ENCODE measurements around the gene SIGMAR1. TPM values are rescaled to one million over a fixed set of nuclear protein-coding genes. Genes with fewer than 3 reads are reported as not detected.
"Not testable (repeated sequence)": the region's sequence is repeated elsewhere in the genome, so short reads cannot be mapped to it uniquely, and the experiment has no call there.

Gene SIGMAR1
- total RNA-seq, 4 donors from 2014 or later: 63.5 to 138 (median 111) TPM

DNA sequence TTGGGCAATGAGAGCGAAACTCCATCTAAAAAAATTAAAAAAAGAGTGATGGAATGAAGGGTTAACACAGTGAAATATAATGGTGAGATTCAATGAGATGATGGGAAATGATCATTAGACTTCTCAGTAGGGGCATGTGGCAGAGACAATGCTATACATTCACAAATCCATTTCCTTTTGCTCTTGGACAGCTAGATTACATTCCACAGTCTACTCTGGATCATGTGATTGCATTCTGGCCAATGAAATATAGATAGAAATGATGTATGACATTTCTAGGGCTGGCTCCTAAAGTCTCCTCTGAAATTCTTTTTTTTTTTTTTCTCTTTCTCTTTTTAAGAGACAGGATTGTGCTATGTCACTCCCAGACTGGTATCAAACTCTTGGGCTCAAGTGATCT is 5.1 kb upstream of the SIGMAR1 start:
- TF ChIP-seq, protein P1, sequence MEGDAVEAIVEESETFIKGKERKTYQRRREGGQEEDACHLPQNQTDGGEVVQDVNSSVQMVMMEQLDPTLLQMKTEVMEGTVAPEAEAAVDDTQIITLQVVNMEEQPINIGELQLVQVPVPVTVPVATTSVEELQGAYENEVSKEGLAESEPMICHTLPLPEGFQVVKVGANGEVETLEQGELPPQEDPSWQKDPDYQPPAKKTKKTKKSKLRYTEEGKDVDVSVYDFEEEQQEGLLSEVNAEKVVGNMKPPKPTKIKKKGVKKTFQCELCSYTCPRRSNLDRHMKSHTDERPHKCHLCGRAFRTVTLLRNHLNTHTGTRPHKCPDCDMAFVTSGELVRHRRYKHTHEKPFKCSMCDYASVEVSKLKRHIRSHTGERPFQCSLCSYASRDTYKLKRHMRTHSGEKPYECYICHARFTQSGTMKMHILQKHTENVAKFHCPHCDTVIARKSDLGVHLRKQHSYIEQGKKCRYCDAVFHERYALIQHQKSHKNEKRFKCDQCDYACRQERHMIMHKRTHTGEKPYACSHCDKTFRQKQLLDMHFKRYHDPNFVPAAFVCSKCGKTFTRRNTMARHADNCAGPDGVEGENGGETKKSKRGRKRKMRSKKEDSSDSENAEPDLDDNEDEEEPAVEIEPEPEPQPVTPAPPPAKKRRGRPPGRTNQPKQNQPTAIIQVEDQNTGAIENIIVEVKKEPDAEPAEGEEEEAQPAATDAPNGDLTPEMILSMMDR (IDR thresholded peaks at IDR 0.05): no peak
- no peak for TF ChIP-seq POLR2A (IDR thresholded peaks at IDR 0.05)
- H3K4me1 ChIP-seq: peaks cover 0 to 20% (median 8%) of the 10 kb centered on the region in 4 donors
- H3K9me3 ChIP-seq: no peaks in the 10 kb centered on the region
- no peaks in the 10 kb centered on the region for H3K27me3 ChIP-seq
- no peak overlapping the region for H3K27ac ChIP-seq
- DNase-seq: no peak
- no peak overlapping the region for H3K4me3 ChIP-seq
- H3K36me3 ChIP-seq: no peaks in the 10 kb centered on the region

DNA sequence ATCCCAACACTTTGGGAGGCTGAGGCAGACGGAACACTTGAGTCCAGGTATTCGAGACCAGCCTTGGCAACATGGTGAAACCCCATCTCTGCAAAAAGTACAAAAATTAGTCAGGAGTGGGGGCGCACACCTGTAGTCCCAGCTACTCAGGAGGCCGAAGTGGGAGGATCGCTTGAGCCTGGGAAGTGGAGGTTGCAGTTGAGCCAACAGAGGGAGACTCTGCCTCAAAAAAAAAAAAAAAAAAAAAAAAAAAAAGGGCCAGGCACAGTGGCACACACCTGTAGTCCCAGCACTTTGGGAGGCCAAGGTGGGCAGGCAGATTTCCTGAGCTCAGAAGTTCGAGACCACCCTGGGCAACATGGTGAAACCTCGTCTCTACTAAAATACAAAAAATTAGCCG is 1.7 kb upstream of the SIGMAR1 start:
- not testable (repeated sequence) for H3K27ac ChIP-seq, H3K27me3 ChIP-seq, H3K4me3 ChIP-seq, H3K9me3 ChIP-seq, DNase-seq, H3K36me3 ChIP-seq
- peaks cover 0 to 26% (median 10%) of the 10 kb centered on the region in 4 donors for H3K4me1 ChIP-seq

DNA sequence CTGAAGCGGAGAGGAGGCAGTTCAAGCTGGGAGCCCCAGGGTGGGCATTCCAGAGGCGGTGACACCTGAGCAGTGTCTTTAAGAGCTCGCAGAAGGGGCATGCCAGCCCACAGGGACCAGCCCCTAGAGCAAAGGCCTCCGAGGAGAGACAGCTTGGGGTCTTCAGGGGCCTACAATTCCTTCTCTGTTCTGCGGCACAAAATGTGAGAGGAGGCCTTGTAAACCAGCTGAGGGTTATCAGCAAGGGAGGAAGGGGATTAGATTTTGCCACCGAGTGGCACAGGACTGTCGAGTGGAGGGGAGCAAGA is 505 bp upstream of the SIGMAR1 start:
- Histone ChIP-seq H3K36me3 (peaks cover 0 to 10% (median 0%) of the 10 kb centered on the region in 3 donors), H3K4me1 (peaks cover 0 to 26% (median 10%) of the 10 kb centered on the region in 4 donors), H3K9me3 (no peaks in the 10 kb centered on the region), H3K27ac (peak overlapping the region; percentile 73 to 86 (median 82)), H3K4me3 (peak overlapping the region; percentile 69 to 79 (median 74)), H3K27me3 (no peaks in the 10 kb centered on the region)
- TF ChIP-seq POLR2A (IDR thresholded peaks at IDR 0.05): no peak
- TF ChIP-seq, protein P1 (IDR thresholded peaks at IDR 0.05): no peak
- no peak for DNase-seq

DNA sequence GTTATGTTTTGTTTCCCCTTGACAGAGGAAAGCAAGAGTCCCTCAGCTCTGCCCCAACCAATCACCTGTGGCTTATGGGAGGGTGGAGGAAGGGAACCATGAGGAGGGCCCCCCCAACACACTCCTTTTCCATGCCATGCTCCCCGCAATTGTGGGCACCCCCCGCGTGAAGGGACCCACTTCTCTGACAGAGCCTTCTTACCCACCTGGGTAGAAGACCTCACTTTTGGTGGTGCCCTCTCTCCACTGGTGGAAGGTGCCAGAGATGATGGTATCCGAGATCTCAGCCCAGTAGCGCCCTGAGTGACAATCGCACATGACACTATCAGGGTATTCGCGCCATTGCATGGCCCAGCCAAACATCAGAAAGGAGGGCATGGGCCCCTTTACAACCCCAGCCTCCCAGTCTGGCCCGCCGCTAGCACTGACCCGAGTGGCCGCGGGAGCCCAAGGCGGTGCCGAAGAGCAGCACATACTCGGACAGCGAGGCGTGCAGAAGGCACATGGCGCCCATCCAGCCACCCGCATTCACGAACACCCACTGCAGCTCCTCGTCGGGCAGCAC is 714 bp downstream of the SIGMAR1 start:
- Histone ChIP-seq H3K9me3 (no peaks in the 10 kb centered on the region), H3K36me3 (peaks cover 0 to 10% (median 0%) of the 10 kb centered on the region in 3 donors), H3K27ac (peak overlapping the region; percentile 73 to 86 (median 82)), H3K4me1 (peaks cover 0 to 26% (median 10%) of the 10 kb centered on the region in 4 donors), H3K27me3 (no peaks in the 10 kb centered on the region), H3K4me3 (peak overlapping the region; percentile 69 to 79 (median 74))
- no peak for DNase-seq
- TF ChIP-seq, protein P1 (IDR thresholded peaks at IDR 0.05): no peak
- TF ChIP-seq POLR2A (IDR thresholded peaks at IDR 0.05): no peak

DNA sequence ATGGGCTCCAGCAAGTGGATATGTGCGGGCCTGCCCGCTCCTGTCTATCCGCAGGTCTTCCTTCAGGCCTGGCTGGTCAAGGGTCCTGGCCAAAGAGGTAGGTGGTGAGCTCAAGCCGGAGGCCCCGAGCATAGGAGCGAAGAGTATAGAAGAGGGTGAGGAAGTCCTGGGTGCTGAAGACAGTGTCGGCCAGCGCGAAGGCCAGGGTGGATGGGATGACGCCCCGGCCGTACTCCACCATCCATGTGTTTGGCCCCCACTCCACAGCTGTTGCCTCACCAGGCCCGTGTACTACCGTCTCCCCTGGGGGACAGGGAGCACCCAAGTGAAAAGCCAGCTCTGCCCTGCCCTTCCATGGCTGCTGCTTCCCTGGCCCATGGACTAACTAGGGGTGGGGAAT is 2.0 kb downstream of the SIGMAR1 start:
- peaks cover 0 to 10% (median 0%) of the 10 kb centered on the region in 3 donors for H3K36me3 ChIP-seq
- DNase-seq: no peak
- H3K9me3 ChIP-seq: no peaks in the 10 kb centered on the region
- TF ChIP-seq, protein P1 (IDR thresholded peaks at IDR 0.05): no peak
- TF ChIP-seq POLR2A (IDR thresholded peaks at IDR 0.05): no peak
- H3K4me1 ChIP-seq: peaks cover 0 to 26% (median 10%) of the 10 kb centered on the region in 4 donors
- H3K27ac ChIP-seq: no peak overlapping the region
- no peak overlapping the region for H3K4me3 ChIP-seq
- no peaks in the 10 kb centered on the region for H3K27me3 ChIP-seq

DNA sequence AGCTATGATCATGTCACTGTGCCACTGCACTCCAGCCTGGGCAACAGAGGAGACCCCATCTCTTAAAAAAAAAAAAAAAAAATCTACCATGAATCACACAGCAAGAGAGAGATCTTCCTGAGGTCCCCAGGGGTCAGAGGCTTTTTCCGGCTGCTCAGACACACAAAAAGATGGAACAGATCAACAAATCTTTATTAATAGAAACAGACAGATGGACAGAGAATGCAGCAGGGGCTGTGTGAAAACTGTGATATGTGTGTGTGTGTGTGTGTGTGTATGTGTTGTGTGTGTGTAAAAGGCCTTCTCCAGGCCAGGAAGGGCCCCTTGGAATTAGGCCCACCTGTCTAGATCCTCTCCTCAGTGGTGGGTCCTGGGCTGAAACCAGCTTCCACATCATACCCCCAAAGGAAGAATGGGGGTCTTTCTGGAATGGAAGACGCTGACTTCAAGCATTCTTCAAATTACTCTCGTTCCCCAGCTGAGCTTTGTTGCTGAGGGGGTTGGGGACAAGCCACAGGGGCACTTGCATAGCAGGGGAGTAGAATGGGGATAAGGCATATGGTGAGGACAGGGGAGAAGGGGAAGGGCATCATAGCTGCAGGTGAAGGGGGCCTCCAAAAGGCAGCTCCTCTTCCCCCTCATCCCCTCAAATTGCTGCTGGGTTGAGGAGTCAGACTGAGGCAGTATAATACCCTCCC is 2.9 kb downstream of the SIGMAR1 start:
- TF ChIP-seq, protein P1 (IDR thresholded peaks at IDR 0.05): no peak
- TF ChIP-seq POLR2A (IDR thresholded peaks at IDR 0.05): no peak
- H3K4me3 ChIP-seq: no peak overlapping the region
- no peak overlapping the region for H3K27ac ChIP-seq
- peaks cover 0 to 10% (median 0%) of the 10 kb centered on the region in 3 donors for H3K36me3 ChIP-seq
- H3K9me3 ChIP-seq: no peaks in the 10 kb centered on the region
- peaks cover 0 to 2% of the 10 kb centered on the region in 2 donors for H3K27me3 ChIP-seq
- peaks cover 0 to 26% (median 10%) of the 10 kb centered on the region in 4 donors for H3K4me1 ChIP-seq
- DNase-seq: no peak
